GM18858 (cell line): ENCODE data around the gene SLC39A1.
"Not testable (repeated sequence)": the region's sequence is repeated elsewhere in the genome, so short reads cannot be mapped to it uniquely, and the experiment has no call there.

Experiments used
- ATAC-seq: cut with Tn5 transposase; IDR thresholded peaks from one replicate; pipeline ENCODE4 v1.9.1; 2021; ENCODE audit not compliant: unreplicated experiment

SLC39A1 gene

DNA sequence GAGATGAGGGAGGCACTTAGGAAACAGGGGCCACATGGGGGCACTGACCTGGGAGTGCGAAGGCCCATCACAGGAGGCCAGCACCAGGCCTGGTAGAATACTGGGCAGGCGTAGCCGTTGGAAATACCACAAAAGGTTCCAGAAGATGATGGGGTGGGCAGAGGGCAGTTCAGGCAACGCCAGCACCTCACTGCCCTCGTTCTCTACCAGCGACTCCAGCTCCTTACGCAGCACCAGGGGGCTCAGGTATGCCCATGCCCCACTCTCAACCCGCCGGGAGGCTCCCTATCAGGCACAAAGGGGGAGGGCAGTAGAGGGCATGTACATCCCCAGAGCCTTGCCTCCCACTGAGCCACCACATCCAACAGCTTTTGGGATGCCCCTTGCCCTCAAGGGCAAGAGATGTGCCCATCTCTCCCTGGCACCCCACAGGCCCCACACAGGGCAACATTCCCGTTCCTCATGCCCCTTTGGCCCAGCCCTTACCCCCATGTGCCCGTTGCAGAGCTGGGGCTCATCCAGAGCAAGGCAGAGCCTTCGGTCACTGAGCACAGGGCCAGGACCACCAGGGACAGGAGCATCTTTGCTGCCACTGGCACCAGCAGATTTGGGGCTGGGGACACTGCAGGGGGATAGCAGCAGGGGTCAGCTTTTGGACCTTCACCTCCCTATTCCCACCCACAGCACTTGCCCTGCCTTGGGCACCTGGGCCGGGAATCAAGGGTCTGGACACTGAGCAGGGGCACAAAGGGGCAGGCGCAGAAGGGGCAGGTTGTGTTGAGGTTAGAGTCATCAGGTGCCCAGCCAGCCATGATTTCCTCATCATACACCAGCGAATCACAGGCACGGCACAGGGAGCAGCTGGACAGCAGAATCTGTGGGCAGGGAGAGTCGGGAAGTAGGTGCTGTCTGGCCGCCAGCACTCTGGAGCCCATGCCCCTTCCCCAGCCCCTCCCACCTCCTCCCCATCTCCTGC lies 30.9 kb downstream of the SLC39A1 start:
- no peak for ATAC-seq

DNA sequence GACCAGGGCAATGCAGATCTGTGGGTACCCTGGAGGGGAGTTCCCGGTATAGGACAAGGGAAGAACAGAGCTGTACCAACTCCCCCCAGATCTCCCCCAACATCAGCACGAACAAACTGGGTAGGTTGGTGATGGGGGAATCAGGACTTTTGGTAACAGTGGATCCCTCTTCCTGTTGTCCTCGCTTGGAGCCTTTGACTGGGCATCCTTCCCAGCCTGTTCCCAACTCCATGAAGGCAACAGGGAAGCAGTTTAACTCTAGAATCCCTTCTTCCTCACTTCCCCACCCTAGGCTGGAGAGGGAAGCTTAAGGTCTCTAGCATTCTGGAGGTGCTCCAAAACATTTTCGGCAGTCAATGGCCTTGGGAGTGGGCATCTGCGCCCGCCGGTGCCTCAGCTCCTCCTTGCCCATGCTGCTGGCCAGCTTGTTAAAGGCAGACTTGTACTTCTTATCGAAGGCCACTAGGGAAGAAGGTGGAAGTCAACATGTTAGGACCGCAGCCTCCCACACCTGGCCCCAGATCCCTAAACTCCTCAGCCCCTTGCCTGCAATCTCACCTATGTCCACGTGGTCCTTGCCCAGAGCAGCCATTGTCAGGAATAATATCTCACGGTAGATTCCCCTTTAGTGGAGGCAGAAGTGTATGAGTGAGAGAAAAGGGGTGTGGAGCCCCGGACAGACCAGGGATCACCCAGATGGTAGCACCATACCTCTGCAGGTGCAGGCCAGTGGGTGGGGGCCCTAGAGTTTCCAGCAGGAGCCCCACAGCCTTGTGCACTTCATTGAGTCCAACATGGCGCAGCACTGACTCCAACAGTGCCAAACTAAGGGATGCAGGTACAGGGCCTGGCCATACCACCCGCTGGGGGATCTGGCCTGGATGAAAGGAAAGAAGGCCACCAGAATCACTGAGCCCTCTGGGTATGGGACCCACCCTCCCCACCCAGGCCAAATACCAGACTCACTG lies 33.1 kb downstream of the SLC39A1 start:
- no peak for ATAC-seq

- ATAC-seq = no peak
These were observed 33.9 kb downstream of the SLC39A1 start for GRCh38 chr1:153929426-153929825.

DNA sequence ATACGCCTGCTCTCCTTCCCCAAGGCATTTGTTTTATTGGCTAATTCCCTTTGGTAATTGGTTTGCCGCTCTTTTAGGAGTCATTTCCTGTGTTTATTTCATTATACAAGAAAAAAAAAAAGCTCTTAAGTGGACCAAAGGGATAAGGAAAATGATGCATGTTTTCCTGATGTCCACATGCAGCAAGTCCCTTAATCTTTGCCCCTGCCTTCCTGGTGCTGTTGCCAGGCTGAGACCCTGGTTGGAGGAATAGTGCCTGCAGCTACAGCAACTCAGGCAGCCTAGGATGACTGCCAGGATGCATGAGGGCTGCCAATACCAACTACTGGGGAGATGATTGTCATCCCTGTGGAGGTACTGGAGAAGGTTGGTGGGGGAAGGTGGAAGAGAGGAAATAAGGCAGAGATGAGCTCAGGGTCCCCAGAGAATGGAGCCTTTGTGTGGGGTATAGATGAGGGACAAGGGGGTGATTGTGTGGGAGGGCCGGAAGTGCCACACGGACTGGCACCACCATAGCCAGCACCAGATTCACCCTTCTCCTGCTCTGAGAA lies 34.5 kb downstream of the SLC39A1 start:
- ATAC-seq = no peak

DNA sequence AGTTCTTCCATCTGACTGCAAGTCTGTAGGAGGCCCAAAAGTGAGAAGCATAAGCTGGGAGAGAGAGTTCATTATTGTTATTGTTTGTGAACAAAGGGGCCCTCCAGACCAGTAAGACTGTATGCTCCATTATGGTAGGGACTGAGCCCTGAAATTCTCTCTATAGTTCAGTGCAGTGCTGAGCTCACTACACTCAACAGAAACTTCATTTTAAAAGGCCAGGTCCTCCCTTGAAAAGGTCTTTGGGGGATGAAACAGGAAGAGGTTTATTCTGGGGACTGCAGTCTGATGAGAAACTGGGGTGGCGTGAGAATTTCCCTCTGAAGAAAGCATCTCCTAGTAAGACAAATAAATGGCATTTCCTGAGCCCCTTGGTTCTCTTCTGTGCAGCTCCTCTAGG lies 35.1 kb downstream of the SLC39A1 start:
- ATAC-seq = no peak

- ATAC-seq = no peak
These were observed 36.9 kb downstream of the SLC39A1 start for GRCh38 chr1:153926405-153926804.

- peak; percentile 76 for ATAC-seq
These were observed 40.1 kb downstream of the SLC39A1 start, which contains the start of gene GATAD2B for GRCh38 chr1:153922972-153923925. TSS of gene GATAD2B (minus strand) at chr1:153922972. CDS start at chr1:153828347, 94,625 bp downstream.

GRCh38 chr1:153922076-153922971 lies 41.0 kb downstream of the SLC39A1 start:
- ATAC-seq = peak; percentile 4

GRCh38 chr1:153921803-153922075 lies 41.6 kb downstream of the SLC39A1 start:
- no peak for ATAC-seq

- no peak for ATAC-seq
These were observed 42.1 kb downstream of the SLC39A1 start for GRCh38 chr1:153921080-153921802.

DNA sequence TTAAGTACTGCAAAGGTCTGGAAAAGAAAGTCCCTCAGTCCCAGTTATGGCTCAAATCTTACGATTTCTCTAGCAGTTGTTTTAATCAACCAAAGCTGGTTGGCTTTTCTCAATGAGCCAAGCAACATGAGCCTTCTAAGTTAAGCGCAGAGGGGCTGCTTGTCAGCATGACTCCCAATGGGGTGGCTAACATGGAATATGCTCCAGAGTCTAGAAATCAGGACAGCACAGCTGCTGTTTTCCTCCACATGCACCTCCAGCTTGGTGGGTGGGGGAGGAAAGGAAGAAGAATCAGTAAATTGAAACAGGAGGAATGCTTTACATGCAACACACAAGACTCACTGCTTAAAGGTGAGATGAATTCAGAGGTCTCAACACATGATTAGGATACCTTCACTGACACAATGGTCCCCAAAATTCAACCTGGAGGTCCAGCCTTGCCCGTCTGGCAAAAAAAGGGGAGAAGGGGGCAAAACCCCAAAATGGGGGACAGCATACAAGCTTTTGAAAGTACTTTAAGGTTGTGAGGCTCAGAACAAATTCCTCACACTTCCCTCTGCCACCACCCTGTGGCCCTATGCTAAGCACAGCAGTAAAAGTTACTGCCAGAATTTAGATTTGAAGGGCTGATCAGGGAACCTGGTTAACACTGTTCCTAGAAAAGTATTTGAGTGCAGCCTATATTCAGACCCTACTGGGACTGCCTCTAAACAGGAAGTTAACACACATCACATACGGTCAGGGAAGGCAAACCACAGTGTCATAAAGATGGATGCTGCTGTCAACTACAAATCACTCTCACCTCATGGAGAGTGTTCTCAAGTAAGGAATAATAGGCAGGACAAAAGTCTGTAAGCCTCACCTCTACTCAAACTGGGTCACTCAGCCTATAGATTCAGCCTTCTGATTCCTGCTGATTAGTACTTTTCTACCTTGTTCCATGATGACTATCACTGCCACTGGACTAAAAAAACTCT lies 43.2 kb downstream of the SLC39A1 start:
- ATAC-seq = no peak

DNA sequence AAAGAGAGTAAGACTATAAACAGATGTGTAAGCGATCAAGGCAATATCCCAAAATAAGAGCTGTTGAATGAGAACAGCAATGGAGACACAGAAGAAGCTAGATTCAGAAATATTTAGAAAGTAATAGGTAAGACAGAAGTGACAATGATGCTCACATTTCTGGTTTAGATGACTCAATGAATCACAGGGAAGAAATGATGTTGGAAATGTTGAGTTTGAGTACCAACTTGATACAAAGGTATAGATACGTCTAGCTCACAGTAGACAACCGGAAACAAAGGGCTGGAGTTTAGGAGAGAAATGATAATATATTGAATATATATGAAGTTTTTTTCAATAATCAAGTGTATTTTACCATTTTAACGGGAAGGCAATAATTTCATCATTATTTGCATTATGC lies 47.0 kb downstream of the SLC39A1 start:
- no peak for ATAC-seq

GRCh38 chr1:153912349-153912748 lies 51.0 kb downstream of the SLC39A1 start:
- no peak for ATAC-seq

GRCh38 chr1:153910560-153910959 lies 52.8 kb downstream of the SLC39A1 start:
- ATAC-seq = not testable (repeated sequence)
